GM12875 (cell line): ENCODE data around the gene SLAMF1.

Experiments used
- H3K4me3 ChIP-seq: one replicate; pipeline ENCODE4 v1.5.1; 2011; ENCODE audit warnings: low read depth, low read length, control low read depth
- TF ChIP-seq, protein P1 (sequence below): IDR thresholded peaks from 2 replicates; pipeline ENCODE4 v1.5.1; 2011; ENCODE audit warnings: low read depth, mild to moderate bottlenecking, control low read depth, inconsistent platforms, low read length, moderate library complexity, borderline replicate concordance; ENCODE audit not compliant: insufficient read depth

SLAMF1 gene

DNA sequence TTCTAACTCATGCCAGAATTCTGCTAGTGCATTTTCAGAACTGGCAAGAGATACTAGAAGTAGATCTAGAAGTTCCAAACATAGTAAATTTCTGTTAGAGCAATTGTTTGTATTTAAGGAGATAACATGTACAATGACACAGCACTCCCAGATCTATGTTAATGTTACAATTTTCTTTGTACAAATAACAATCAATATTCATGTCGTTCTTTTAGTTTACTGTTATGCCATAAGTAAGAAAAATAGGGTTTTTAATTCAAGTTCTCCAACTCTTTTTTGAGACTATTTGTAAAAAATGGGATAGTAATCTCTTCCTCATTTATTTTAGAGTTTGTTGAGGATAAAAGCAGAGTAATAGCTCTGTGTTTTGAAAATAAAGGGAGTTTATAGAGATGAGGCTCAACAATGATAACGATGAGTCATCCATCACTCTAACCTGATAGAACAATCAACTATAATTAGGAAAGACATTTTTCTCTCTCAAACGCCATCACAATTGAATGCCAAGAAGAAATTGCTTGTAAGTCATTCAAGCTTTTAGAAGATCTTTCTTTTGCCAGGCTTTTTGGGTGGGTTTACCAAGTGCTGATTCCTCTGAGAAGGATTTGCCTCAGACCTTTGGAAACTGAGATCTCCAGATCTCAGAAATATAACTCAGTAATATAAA lies 68.2 kb downstream of the SLAMF1 start:
- peak overlapping the region; percentile 54 for H3K4me3 ChIP-seq
- TF ChIP-seq, protein P1, sequence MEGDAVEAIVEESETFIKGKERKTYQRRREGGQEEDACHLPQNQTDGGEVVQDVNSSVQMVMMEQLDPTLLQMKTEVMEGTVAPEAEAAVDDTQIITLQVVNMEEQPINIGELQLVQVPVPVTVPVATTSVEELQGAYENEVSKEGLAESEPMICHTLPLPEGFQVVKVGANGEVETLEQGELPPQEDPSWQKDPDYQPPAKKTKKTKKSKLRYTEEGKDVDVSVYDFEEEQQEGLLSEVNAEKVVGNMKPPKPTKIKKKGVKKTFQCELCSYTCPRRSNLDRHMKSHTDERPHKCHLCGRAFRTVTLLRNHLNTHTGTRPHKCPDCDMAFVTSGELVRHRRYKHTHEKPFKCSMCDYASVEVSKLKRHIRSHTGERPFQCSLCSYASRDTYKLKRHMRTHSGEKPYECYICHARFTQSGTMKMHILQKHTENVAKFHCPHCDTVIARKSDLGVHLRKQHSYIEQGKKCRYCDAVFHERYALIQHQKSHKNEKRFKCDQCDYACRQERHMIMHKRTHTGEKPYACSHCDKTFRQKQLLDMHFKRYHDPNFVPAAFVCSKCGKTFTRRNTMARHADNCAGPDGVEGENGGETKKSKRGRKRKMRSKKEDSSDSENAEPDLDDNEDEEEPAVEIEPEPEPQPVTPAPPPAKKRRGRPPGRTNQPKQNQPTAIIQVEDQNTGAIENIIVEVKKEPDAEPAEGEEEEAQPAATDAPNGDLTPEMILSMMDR = no peak

DNA sequence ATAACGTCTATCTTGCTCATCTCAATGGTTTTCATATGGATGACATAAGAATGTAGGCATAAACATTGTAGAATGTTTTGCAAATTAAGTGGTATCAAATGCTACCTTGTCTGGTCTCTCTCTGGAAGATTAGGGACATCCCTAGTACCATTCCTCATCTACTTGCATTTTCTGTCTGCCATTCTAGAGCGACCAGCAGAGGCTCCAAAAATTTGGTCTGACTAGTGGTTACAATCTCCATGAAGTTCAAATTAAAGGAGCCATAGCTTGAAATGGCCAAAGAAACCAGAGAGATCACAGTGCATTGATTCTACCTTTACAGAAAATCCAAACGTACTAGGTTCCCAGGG lies 68.7 kb downstream of the SLAMF1 start:
- peak overlapping the region; percentile 54 for H3K4me3 ChIP-seq
- TF ChIP-seq, protein P1 = no peak

DNA sequence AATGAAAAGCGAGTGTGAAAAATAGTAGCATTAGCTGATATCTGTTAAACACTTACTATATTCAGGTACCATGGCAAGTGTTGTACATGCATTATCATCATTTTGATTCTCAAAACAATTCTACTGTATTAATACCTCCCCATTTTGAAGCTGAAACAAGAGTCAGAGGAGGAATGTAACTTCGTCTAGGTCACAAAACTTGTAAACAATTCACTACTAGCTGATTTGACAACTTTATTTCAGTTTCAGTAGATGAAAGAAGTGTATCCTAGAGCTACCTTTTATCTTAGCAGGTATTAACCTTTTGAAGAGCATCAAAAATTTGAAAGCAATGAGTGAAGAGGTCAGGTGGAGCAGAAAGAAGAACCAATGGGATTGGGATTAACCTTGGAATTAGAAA lies 69.2 kb downstream of the SLAMF1 start:
- TF ChIP-seq, protein P1 = no peak
- H3K4me3 ChIP-seq = peak overlapping the region; percentile 54

DNA sequence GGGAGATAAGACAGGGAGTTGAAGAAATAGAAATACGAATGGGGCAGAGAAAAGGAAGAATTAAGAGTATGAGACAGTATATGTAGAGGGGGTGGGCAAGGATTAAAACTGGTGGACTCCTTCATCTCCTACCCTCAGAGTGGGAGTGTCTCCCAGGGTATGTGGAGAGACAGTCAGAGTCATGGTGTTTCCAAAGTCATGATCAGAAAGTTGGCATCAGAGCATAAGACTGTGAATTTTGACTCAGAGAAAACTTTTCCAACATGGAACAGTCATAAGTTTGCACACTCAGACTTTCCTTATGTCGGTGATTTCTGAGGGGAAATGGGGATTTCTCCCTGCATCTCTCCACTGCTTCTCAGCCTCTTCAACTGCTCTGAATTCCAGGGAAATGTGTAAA lies 70.0 kb downstream of the SLAMF1 start:
- peak overlapping the region; percentile 54 for H3K4me3 ChIP-seq

DNA sequence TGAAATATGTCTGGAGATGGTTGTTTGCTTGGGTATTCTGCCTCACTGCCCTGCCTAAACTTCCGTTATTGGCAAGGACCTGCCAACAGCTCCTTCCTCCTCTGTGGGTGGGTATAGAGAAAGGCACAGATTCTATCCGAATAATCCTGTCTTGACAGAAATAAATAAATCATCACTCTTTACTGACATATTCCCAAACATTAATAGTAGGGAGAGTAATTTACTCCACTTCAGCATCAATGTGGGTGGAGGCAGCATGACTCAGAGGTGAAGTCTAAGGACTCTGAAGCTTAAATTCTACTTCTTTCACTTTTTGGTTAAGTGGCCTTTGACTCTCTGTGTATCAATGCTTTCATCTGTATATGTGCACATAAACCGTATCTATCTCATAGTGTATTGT lies 70.5 kb downstream of the SLAMF1 start:
- TF ChIP-seq, protein P1 = no peak
- peak overlapping the region; percentile 21 for H3K4me3 ChIP-seq

More for the DNA sequence above, 70.0 kb downstream of the SLAMF1 start:
- TF ChIP-seq, protein P1 = no peak

DNA sequence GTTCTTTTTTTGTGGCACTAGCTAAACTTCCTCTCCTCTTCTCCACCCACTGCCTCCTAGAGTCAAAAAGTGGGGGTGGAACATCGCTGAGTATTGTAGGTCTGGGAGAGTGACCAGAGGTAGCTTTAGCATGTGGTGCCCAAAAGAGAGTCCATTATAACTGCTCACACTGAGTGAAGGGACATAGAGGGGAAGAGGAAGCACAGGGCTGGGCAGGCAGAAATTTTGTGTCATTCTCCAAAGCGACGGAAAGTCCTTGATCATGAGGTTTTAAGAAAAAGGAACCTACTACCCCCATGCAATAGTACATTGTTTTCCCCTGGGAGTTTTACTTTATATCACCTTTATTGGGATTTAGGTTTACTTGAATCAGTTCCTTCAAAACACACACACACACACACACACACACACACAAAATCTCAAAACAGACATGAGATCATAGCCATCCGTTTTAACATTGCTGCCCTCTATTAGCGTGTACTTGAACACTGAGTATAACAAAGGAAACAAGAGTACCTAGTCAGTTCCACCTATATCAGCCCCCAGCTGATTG lies 71.7 kb downstream of the SLAMF1 start:
- H3K4me3 ChIP-seq = no peak overlapping the region

DNA sequence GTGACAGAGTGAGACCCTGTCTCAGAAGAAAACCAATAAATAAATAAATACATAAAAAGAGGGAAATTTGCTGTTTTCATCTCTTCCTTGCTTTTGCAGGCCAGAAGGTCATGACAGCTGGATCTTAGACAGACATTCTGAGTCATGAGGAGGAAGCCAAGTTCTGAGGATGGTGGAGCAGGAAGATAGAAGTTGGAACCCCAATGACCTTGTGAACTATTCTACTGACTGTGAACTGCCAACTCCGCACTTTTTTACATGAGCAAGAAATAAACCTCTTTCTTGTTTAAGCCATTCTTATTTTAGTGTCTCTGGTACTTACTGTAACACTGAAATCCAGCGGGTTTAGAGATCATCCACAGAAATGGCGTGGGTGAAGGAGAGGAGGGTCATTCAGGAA lies 76.0 kb downstream of the SLAMF1 start:
- TF ChIP-seq, protein P1 = no peak
- no peak overlapping the region for H3K4me3 ChIP-seq

More for the DNA sequence above, 71.7 kb downstream of the SLAMF1 start:
- TF ChIP-seq, protein P1 = no peak
